Endodermal cell (in vitro differentiated cells): ENCODE data around the gene SOHLH1. TPM values are rescaled to one million over a fixed set of nuclear protein-coding genes. Genes with fewer than 3 reads are reported as not detected.

Experiments used
- DNase-seq: peaks from one replicate; pipeline ENCODE4 v3.0.0-alpha.2; 2017
- H3K27ac ChIP-seq: 2 replicates; pipeline ENCODE4 v1.5.1; 2013; ENCODE audit warnings: mild to moderate bottlenecking, low read depth, low read length, moderate library complexity
- H3K27me3 ChIP-seq: 2 replicates; pipeline ENCODE4 v1.6.1; 2013; ENCODE audit warnings: mild to moderate bottlenecking, low read length, moderate library complexity; ENCODE audit not compliant: insufficient read depth, control insufficient read depth, poor library complexity, severe bottlenecking
- H3K36me3 ChIP-seq: 2 replicates; pipeline ENCODE4 v1.7.0; 2013; ENCODE audit warnings: mild to moderate bottlenecking, low read length, moderate library complexity; ENCODE audit not compliant: control insufficient read depth, insufficient read depth
- H3K4me1 ChIP-seq: one replicate; pipeline ENCODE4 v1.7.0; 2013; ENCODE audit warnings: low read length; ENCODE audit not compliant: control insufficient read depth, insufficient read depth
- H3K4me3 ChIP-seq: 2 replicates; pipeline ENCODE4 v1.5.1; 2013; ENCODE audit warnings: mild to moderate bottlenecking, low read length, moderate library complexity
- H3K9ac ChIP-seq: 2 replicates; pipeline ENCODE4 v1.6.1; 2013; ENCODE audit warnings: mild to moderate bottlenecking, low read length, moderate library complexity; ENCODE audit not compliant: poor library complexity, severe bottlenecking; ENCODE audit errors: extremely low read depth
- H3K9me3 ChIP-seq: 2 replicates; pipeline ENCODE4 v1.6.1; 2013; ENCODE audit warnings: mild to moderate bottlenecking, low read length, moderate library complexity; ENCODE audit not compliant: control insufficient read depth
- H3K27ac Mint-ChIP-seq: 2 replicates; pipeline ENCODE4 v1.8.0; 2020; ENCODE audit warnings: mixed read lengths
- H3K27me3 Mint-ChIP-seq: 2 replicates; pipeline ENCODE4 v1.8.0; 2021; ENCODE audit warnings: mild to moderate bottlenecking, mixed read lengths; ENCODE audit not compliant: insufficient read depth
- H3K36me3 Mint-ChIP-seq: 2 replicates; pipeline ENCODE4 v1.8.0; 2020; ENCODE audit warnings: low read depth, mixed read lengths
- H3K4me1 Mint-ChIP-seq: 2 replicates; pipeline ENCODE4 v1.8.0; 2020; ENCODE audit warnings: mixed read lengths
- H3K4me3 Mint-ChIP-seq: 2 replicates; pipeline ENCODE4 v1.8.0; 2020; ENCODE audit warnings: mild to moderate bottlenecking, moderate library complexity, mixed read lengths
- H3K9me3 Mint-ChIP-seq: 2 replicates; pipeline ENCODE4 v1.8.0; 2020; ENCODE audit warnings: mild to moderate bottlenecking, mixed read lengths
- WGBS, 2 experiments: methylation state at CpG; one replicate each; pipeline versions ENCODE4 v1.1.5 to v1.1.7; 2013; ENCODE audit warnings: missing lambda C conversion rate in 2 of 2, mixed read lengths in 1 of 2; ENCODE audit not compliant: insufficient coverage in 1 of 2, insufficient read length in 1 of 2; 5-methylcytosine and 5-hydroxymethylcytosine counted together
- total RNA-seq, 2 donors: library from RNA; stranded (reverse); fragmentation: NEBNext Ultra II Directional in 1 of 2; extraction: Animal tissue kit (Norgen Biotek cat#: 25700) in 1 of 2; gene quantifications; 2 replicates in 1 of 2; 3 replicates in 1 of 2; pipeline ENCODE4 v1.2.1, GENCODE V29; 2021
- TF ChIP-seq, protein P1 (sequence below): fragments of 200-600 bp; sonication (generic); conservative IDR thresholded peaks from 2 replicates; pipeline ENCODE4 v1.5.0; 2021; ENCODE audit warnings: antibody characterized with exemption, mild to moderate bottlenecking

Gene SOHLH1
- total RNA-seq, 2 donors from 2014 or later: not detected

DNA sequence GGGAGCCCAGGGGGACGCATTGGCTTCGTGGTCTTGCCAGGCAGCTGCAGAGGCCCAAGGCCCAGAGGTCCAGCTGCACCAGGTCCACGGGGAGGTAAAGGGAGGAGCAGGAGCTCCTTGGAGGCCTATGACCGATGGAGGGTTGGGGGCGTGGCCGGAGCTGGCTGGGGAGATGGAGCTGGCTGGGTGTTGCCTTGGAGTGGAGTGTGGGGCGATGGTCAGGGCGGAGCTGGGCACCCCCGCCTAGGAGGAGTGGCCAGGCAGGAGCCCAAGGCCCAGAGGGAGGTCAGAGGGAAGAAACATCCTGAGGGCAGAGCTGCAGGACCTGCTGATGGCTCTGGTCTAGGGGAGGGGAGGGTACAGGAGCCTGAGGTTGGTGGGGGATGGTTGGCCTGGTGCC, 47.3 kb upstream of the SOHLH1 start:
- TF ChIP-seq, protein P1, sequence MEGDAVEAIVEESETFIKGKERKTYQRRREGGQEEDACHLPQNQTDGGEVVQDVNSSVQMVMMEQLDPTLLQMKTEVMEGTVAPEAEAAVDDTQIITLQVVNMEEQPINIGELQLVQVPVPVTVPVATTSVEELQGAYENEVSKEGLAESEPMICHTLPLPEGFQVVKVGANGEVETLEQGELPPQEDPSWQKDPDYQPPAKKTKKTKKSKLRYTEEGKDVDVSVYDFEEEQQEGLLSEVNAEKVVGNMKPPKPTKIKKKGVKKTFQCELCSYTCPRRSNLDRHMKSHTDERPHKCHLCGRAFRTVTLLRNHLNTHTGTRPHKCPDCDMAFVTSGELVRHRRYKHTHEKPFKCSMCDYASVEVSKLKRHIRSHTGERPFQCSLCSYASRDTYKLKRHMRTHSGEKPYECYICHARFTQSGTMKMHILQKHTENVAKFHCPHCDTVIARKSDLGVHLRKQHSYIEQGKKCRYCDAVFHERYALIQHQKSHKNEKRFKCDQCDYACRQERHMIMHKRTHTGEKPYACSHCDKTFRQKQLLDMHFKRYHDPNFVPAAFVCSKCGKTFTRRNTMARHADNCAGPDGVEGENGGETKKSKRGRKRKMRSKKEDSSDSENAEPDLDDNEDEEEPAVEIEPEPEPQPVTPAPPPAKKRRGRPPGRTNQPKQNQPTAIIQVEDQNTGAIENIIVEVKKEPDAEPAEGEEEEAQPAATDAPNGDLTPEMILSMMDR: no peak
- Mint-ChIP-seq H3K4me1 (no peaks in the 10 kb centered on the region), H3K9me3 (no peaks in the 10 kb centered on the region), H3K27me3 (no peaks in the 10 kb centered on the region), H3K4me3 (no peak overlapping the region), H3K27ac (no peak overlapping the region), H3K36me3 (no peaks in the 10 kb centered on the region)
- DNase-seq: no peak
- Histone ChIP-seq H3K9ac (no peak overlapping the region), H3K4me3 (no peak overlapping the region), H3K27ac (no peak overlapping the region), H3K9me3 (no peaks in the 10 kb centered on the region), H3K4me1 (no peaks in the 10 kb centered on the region), H3K27me3 (no peaks in the 10 kb centered on the region), H3K36me3 (no peaks in the 10 kb centered on the region)
- 84 to 94% methylated on average over 4 to 9 of the region's 9 CpGs for WGBS, 2 experiments

DNA sequence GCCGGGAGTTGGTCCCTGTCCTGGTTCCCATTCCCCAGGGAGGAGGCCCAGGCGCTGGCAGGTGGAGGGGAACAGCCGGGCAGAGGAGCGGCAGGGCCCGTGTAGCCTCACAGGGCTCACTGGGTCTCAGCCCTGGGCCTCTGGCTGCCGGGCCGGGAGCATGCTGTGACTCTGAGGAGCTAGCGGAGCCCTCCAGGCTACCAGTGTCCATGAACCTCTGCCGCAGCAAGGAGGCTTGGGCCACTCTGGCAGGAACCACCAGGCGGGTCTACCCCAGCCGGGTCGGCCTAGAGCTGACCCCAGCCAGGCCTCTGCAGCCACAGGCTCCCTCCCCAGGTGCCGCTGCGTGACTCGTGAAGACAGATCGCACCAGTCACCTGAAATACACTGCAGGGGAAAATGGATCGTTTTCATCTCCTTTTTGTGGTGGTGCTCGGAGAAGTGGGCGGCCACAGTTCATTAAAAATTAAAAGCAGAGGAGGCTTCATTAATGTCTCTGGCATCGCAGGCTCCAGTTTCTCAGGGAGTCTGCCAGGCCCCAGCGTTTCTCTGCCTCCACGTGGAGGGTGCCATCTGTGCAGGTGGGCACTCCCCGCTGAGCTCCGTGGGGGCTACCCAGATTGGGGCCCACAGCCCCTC, 46.5 kb upstream of the SOHLH1 start:
- 92 to 93% methylated on average over 22 to 24 of the region's 24 CpGs for WGBS, 2 experiments
- Mint-ChIP-seq H3K27me3 (no peaks in the 10 kb centered on the region), H3K4me1 (no peaks in the 10 kb centered on the region), H3K36me3 (no peaks in the 10 kb centered on the region), H3K9me3 (no peaks in the 10 kb centered on the region), H3K4me3 (no peak overlapping the region), H3K27ac (no peak overlapping the region)
- Histone ChIP-seq H3K4me1 (no peaks in the 10 kb centered on the region), H3K27ac (no peak overlapping the region), H3K27me3 (no peaks in the 10 kb centered on the region), H3K9ac (no peak overlapping the region), H3K4me3 (no peak overlapping the region), H3K36me3 (no peaks in the 10 kb centered on the region), H3K9me3 (no peaks in the 10 kb centered on the region)
- no peak for DNase-seq
- TF ChIP-seq, protein P1: no peak

DNA sequence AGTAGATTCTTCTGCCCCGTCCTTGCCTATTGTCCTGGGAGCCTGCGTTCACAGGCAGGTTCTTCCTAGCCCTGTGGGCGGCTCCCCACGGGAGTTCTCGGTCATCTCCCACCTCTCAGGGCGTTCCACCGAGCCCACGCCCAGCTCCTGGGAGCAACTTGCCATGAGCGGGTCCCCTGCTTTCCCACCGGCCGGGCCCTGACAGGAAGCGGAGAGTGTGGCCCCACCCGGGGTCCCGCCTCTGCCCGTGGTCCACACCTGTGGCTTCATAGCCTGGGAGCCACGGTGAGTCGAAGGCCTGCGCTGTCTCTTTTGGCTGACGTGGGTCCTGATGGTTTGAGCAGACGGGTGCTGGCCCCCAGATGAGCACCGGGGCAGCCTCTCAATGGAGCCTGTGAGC, 45.9 kb upstream of the SOHLH1 start:
- H3K4me3 ChIP-seq: no peak overlapping the region
- H3K36me3 ChIP-seq: no peaks in the 10 kb centered on the region
- no peaks in the 10 kb centered on the region for H3K9me3 ChIP-seq
- H3K9ac ChIP-seq: no peak overlapping the region
- no peak overlapping the region for H3K27ac ChIP-seq
- Mint-ChIP-seq H3K27ac (no peak overlapping the region), H3K4me3 (no peak overlapping the region), H3K9me3 (no peaks in the 10 kb centered on the region), H3K4me1 (no peaks in the 10 kb centered on the region), H3K36me3 (no peaks in the 10 kb centered on the region), H3K27me3 (no peaks in the 10 kb centered on the region)
- H3K4me1 ChIP-seq: no peaks in the 10 kb centered on the region
- WGBS, 2 experiments: 93% methylated on average over 21 of the region's 21 CpGs
- H3K27me3 ChIP-seq: no peaks in the 10 kb centered on the region
- TF ChIP-seq, protein P1: no peak
- DNase-seq: no peak
